Omental fat pad (tissue), 4 donors: ENCODE measurements around the gene TOR1AIP1. TPM values are rescaled to one million over a fixed set of nuclear protein-coding genes. Genes with fewer than 3 reads are reported as not detected.

ENCODE experiments used
- ATAC-seq: fragments of 150-250 bp; one replicate; pipeline ENCODE4 v1.9.1; 2016; ENCODE audit warnings: mild to moderate bottlenecking, moderate library complexity; ENCODE audit not compliant: low FRiP score
- DNase-seq: peaks from one replicate; pipeline ENCODE4 v3.0.0-alpha.2; 2019; ENCODE audit warnings: low spot score
- total RNA-seq, 4 donors: library from RNA; depleted of rRNA; stranded (reverse); fragments of >200 nt; gene quantifications; one replicate each; pipeline ENCODE4 v1.1.0, GENCODE V29; 2016
- TF ChIP-seq, protein P1 (sequence below), 3 donors: fragments of 450-650 bp; IDR thresholded peaks; one replicate each; pipeline ENCODE4 v1.5.1; 2016 to 2017; ENCODE audit warnings: antibody characterized with exemption in 3 of 3, mild to moderate bottlenecking in 3 of 3, moderate library complexity in 2 of 3

The TOR1AIP1 gene
- total RNA-seq, 4 donors from 2014 or later = 57.3 to 88.4 (median 65.8) TPM

DNA sequence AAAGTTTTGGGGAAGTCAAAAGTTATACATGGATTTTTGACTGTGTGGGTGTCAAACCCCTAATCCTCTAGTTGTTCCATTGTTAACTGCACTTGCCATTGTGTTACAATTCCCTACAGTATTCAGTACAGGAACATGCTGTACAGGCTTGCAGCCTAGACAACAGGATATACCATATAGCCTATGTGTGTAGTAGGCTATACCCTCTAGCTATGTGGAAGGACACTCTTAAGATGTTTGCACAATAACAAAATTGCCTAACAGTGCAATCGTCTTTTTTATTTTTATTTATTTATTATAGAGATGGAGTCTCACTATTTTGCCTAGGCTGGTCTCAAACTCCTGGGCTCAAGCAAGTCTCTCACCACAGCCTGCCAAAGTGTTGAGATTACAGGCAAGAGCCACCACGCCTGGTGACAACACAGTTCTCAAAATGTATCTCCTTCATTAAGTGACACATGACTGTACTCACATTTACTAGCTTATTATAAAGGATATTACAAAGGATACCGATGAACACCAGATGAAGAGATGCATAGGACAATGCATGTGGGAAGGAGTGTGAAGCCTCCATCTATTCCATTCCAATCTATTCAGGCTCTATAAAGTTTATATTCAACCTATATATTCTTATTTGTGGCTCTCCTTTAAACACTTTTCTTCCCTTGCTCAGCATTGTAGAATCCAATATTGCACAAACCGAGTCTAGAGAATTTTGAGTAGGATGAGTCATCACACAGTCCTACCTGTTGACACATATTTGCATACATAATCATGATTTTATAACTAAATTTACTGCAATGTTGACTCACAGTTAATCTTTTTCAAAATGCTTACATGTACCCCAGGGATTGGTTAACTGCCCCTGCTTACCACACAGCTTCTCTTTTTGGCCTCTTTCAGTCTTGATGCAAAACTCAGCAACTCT, 44.1 kb downstream of the TOR1AIP1 start:
- ATAC-seq = peak; percentile 89
- no peak for DNase-seq
- TF ChIP-seq, protein P1, sequence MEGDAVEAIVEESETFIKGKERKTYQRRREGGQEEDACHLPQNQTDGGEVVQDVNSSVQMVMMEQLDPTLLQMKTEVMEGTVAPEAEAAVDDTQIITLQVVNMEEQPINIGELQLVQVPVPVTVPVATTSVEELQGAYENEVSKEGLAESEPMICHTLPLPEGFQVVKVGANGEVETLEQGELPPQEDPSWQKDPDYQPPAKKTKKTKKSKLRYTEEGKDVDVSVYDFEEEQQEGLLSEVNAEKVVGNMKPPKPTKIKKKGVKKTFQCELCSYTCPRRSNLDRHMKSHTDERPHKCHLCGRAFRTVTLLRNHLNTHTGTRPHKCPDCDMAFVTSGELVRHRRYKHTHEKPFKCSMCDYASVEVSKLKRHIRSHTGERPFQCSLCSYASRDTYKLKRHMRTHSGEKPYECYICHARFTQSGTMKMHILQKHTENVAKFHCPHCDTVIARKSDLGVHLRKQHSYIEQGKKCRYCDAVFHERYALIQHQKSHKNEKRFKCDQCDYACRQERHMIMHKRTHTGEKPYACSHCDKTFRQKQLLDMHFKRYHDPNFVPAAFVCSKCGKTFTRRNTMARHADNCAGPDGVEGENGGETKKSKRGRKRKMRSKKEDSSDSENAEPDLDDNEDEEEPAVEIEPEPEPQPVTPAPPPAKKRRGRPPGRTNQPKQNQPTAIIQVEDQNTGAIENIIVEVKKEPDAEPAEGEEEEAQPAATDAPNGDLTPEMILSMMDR (IDR thresholded peaks at IDR 0.05) = no peak

DNA sequence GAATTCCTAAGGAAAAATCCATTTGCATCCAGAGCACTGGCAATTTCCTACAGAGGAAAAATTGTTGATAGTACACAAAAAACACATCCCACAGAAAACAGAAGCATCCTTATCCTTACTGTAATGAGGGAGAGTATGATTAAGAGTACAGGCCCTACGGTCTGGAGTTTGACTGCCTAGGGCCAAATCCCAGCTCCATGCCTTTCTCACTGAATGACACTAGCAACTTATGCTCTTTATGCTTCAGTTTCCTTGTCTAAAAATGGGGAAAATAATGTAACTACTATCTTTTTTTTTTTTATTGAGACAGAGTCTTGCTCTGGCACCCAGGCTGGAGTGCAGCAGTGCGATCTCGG, 44.7 kb downstream of the TOR1AIP1 start:
- TF ChIP-seq, protein P1 (IDR thresholded peaks at IDR 0.05) = no peak
- no peak for DNase-seq
- ATAC-seq = peak; percentile 42

DNA sequence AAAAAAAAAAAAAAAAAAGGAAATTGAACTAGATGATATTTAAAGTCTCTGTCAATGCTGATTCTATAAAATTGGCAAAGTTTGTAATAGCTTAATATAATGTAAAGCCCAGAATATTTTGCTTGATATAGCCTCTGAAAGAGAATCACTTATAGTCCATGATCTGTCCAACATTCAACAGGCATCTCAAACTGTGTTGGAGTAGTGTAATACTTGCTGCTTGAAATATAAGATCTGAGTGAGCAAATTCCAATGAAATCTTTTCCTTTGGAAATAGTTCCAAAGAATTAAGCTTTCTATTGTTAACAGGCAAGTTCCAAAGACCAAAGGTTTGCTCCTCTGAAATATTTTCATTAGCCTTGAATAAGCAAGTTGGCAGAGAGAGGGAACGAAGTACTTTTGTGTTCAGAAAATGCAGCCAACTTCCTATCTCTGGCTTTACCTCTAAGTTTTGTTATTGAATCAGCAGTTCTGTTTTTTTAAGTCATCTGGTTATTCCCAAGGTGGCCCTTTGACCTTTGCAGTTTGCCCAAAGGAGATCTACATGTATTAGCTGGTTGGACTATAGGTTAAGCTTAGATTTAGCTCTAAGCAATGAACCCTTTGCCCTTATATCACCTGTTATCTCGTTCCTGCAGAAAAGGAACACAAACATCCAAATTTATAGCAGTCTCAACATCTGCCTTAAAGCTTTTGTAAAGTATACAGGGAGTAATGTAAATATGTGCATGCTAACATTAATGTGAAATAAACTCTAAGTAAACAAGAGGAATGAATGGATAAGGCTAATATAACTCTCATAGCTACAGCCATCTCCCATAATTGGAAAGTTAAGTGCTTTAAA, 48.1 kb downstream of the TOR1AIP1 start:
- DNase-seq (no peak), ATAC-seq (no peak)
- TF ChIP-seq, protein P1 (IDR thresholded peaks at IDR 0.05) = no peak

DNA sequence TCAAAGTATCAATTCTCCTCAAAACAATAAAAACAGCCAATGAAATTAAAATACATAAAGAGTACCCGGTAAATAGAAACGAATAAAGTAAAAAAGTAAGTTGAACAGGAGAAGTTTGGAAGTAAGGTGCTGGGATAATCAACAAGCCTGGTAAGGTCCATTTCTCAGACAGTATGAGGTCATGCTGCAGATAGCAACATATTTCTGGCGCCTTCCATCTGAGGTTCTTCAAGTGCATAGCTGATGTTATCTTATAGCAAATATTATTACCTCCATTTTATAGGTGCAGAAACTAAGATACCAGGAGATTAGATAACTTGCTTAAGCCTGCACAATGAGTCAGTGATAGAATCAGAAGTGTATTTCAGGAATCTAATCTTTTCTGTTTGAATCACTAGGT, 48.8 kb downstream of the TOR1AIP1 start:
- ATAC-seq (no peak), DNase-seq (no peak)
- TF ChIP-seq, protein P1 (IDR thresholded peaks at IDR 0.05) = no peak

DNA sequence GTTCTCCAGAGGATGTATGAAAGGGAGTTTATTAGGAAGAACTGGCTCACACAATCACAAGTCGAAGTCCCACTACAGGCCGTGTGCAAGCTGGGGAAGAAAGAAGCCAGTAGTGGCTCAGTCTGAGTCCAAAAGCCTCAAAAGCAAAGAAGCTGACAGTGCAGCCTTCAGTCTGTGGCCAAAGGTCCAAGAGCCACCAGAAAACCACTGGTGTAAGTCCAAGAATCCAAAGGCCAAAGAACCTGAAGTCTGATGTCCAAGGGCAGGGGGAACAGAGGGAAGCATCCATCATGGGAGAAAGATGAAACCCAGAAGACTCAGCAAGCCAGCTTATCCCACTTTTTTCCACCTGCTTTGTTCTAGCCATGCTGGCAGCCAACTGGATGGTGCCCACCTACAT, 51.1 kb downstream of the TOR1AIP1 start:
- ATAC-seq (no peak), DNase-seq (no peak)
- TF ChIP-seq, protein P1 (IDR thresholded peaks at IDR 0.05) = no peak

DNA sequence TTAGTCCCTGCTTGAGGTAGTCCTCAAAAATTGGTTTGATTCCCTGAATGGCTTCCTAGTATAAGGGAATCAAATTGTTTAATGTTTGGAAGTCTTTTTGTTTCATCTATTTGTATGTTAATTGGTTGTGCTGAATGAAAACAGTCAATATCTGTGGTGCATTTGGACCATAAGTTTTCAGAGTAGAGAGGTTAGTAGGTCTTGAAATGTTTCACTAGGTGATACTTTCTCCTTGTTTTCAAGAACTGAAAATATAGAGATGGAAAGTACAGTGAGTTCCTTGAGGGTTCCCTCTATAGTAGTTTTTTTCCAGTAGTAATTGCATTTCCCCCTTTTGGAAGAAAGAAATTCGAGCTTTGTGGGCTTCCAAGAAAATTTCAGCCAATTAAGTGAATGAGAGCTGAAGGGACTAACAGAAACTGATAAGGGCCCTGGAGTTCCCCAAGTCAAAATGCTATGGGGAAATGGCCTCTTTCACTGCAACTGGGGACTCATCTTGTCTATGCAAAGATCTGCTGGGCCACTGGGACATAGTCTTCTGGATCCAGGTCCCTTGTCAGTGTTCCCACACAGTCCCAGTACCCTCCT, 53.9 kb downstream of the TOR1AIP1 start:
- TF ChIP-seq, protein P1 (IDR thresholded peaks at IDR 0.05) = no peak

More for the DNA sequence above, 53.9 kb downstream of the TOR1AIP1 start:
- no peak for ATAC-seq
- DNase-seq = no peak
